Type B pancreatic cell (in vitro differentiated cells): ENCODE data around the gene RBMS3. TPM values are rescaled to one million over a fixed set of nuclear protein-coding genes. Genes with fewer than 3 reads are reported as not detected.
A peak's percentile ranks its signal among the peaks of the same experiment; 100 is the strongest.

Experiments
- DNase-seq: peaks from one replicate; pipeline ENCODE4 v3.0.0; 2021; ENCODE audit warnings: mixed read lengths; ENCODE audit not compliant: unreplicated experiment; ENCODE audit errors: extremely low spot score
- H3K27ac Mint-ChIP-seq: 2 replicates; pipeline ENCODE4 v1.8.0; 2021; ENCODE audit warnings: mild to moderate bottlenecking, mixed read lengths
- H3K27me3 Mint-ChIP-seq: 2 replicates; pipeline ENCODE4 v1.8.0; 2021; ENCODE audit warnings: mixed read lengths
- H3K36me3 Mint-ChIP-seq: 2 replicates; pipeline ENCODE4 v1.8.0; 2021; ENCODE audit warnings: mixed read lengths
- H3K4me1 Mint-ChIP-seq: one replicate; pipeline ENCODE4 v1.8.0; 2021; ENCODE audit warnings: mixed read lengths; ENCODE audit not compliant: unreplicated experiment
- H3K4me3 Mint-ChIP-seq: 2 replicates; pipeline ENCODE4 v1.8.0; 2021; ENCODE audit warnings: mild to moderate bottlenecking, mixed read lengths
- H3K9me3 Mint-ChIP-seq: 2 replicates; pipeline ENCODE4 v1.8.0; 2021; ENCODE audit warnings: mixed read lengths
- total RNA-seq: library from RNA; stranded (reverse); gene quantifications from 2 replicates; pipeline ENCODE4 v1.2.1, GENCODE V29; 2021; ENCODE audit warnings: low replicate concordance
- TF ChIP-seq, protein P1 (sequence below): fragments of 200-600 bp; sonication (generic); conservative IDR thresholded peaks from 2 replicates; pipeline ENCODE4 v1.5.0; 2021; ENCODE audit warnings: antibody characterized with exemption, mild to moderate bottlenecking

RBMS3 gene
- total RNA-seq, 1 donor from 2014 or later, result 36.6 TPM

DNA sequence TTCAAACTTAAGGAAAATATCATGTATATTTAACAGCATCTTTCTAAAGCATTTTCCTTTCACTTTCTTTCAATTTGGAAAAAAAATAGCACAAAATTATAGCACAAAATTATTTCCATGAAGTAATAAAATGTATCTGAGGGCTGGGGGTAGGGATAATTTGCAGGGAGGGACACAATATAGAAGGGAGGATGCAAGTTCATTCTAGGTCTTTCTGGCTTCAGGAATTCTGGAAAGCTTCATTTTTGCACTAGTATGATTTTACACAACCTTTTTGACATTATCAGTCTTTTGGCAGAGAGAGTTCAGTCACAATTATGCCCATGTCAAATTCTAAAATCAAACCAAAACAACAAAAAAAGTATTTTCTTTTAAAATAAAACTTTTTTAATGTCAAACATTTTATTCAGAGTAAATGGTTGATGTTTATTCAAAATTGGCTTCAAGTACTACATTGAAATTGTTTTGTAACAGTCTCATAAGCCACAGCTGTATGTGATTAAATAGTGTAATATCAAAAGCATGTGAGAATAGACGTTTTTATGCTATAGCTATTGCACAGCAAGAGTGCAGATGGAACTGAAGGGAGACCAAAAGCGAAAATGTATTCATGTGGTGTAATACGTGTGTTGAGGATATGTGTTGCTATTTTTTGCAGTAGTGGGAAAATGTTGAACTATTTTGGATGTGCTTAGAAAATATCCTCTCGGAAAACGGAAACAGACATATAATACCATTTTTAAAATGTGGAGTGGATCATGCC is 5.8 kb downstream of the RBMS3 start:
- H3K4me1 Mint-ChIP-seq, result peaks cover 55% of the 10 kb centered on the region
- H3K9me3 Mint-ChIP-seq, result peaks cover 6% of the 10 kb centered on the region
- H3K4me3 Mint-ChIP-seq, result peak overlapping the region; percentile 75
- DNase-seq, result no peak
- H3K36me3 Mint-ChIP-seq, result peaks cover 2% of the 10 kb centered on the region
- TF ChIP-seq, protein P1, sequence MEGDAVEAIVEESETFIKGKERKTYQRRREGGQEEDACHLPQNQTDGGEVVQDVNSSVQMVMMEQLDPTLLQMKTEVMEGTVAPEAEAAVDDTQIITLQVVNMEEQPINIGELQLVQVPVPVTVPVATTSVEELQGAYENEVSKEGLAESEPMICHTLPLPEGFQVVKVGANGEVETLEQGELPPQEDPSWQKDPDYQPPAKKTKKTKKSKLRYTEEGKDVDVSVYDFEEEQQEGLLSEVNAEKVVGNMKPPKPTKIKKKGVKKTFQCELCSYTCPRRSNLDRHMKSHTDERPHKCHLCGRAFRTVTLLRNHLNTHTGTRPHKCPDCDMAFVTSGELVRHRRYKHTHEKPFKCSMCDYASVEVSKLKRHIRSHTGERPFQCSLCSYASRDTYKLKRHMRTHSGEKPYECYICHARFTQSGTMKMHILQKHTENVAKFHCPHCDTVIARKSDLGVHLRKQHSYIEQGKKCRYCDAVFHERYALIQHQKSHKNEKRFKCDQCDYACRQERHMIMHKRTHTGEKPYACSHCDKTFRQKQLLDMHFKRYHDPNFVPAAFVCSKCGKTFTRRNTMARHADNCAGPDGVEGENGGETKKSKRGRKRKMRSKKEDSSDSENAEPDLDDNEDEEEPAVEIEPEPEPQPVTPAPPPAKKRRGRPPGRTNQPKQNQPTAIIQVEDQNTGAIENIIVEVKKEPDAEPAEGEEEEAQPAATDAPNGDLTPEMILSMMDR, result no peak
- H3K27ac Mint-ChIP-seq, result no peak overlapping the region
- H3K27me3 Mint-ChIP-seq, result peaks cover 7% of the 10 kb centered on the region

GRCh38 chr3:29290596-29290995 is 9.7 kb downstream of the RBMS3 start:
- Mint-ChIP-seq H3K36me3 (peaks cover 16% of the 10 kb centered on the region), H3K4me1 (peaks cover 41% of the 10 kb centered on the region), H3K4me3 (no peak overlapping the region), H3K27me3 (no peaks in the 10 kb centered on the region), H3K9me3 (peaks cover 12% of the 10 kb centered on the region), H3K27ac (no peak overlapping the region)
- no peak for DNase-seq
- TF ChIP-seq, protein P1, result no peak

DNA sequence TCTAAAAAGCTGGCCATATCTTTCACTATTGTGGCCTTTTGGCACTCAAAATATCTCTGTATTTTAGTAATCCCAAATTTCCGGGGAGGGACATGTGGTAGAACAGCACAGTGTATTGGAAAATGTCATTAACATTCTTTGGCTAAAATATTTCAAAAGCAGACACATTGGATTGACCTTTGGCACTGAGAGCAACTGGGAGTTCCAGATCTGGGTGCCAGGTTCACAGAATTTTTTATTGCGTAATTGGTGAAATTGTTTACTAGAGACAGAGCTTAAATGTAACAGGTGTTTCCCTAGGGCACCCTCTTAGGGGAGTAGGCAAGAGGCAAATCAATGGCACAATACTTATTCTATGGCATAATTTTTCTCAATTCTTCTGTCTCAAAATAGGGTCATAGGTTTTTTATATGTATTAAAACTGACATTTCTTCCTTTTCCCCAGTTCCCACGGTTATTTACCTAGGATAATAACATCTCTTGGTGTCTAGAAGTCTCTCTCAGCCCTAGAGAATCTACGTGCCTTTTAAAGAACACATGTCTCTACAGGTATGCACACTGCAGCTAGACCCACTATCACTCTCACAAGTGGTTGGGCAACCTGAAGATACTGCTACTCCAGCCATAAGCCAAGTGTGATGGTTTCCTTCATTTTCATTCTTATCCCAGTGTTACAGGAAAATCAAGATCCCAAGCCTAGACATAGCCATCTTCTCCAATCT is 10.6 kb downstream of the RBMS3 start:
- Mint-ChIP-seq H3K9me3 (peaks cover 14% of the 10 kb centered on the region), H3K4me1 (peaks cover 32% of the 10 kb centered on the region), H3K36me3 (peaks cover 16% of the 10 kb centered on the region), H3K27me3 (no peaks in the 10 kb centered on the region), H3K4me3 (no peak overlapping the region), H3K27ac (no peak overlapping the region)
- DNase-seq, result no peak
- TF ChIP-seq, protein P1, result no peak

- Mint-ChIP-seq H3K4me3 (no peak overlapping the region), H3K9me3 (peaks cover 15% of the 10 kb centered on the region), H3K36me3 (peaks cover 16% of the 10 kb centered on the region), H3K27ac (no peak overlapping the region), H3K27me3 (no peaks in the 10 kb centered on the region), H3K4me1 (peaks cover 27% of the 10 kb centered on the region)
- no peak for DNase-seq
- TF ChIP-seq, protein P1, result no peak
Observed at GRCh38 chr3:29291982-29292363, 11.1 kb downstream of the RBMS3 start.

DNA sequence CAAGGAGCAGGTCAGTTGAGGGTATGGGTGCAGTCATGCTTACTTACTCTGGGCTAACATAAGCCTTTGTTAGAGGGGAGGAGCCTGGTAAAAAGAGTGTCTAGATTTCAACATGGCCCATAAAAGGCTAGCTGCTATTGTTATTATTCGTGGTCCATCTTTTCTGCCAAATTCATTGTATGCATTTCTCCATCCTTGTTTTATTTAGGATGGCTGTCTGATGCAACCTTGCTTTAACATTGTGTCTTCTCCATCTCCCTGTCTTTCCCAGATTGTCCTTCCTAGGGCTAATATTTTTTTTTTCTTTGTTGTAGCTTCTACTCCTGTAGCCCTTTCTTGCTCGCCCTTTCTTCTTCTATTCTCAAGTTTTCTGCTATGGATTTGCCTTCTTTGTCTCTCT is 12.6 kb downstream of the RBMS3 start:
- TF ChIP-seq, protein P1, result no peak
- Mint-ChIP-seq H3K9me3 (peaks cover 15% of the 10 kb centered on the region), H3K36me3 (peaks cover 16% of the 10 kb centered on the region), H3K4me1 (peaks cover 20% of the 10 kb centered on the region), H3K27ac (no peak overlapping the region), H3K27me3 (no peaks in the 10 kb centered on the region), H3K4me3 (no peak overlapping the region)
- DNase-seq, result no peak
